SK-N-SH (cell line): ENCODE measurements around the gene MOK. TPM values are rescaled to one million over a fixed set of nuclear protein-coding genes. Genes with fewer than 3 reads are reported as not detected.

ENCODE experiments used
- CTCF ChIA-PET: fragments of 300-600, 350-600 bp; formaldehyde crosslinking; extraction: SDS; loops from one replicate; lab custom pipeline; 2021; lab: Yijun Ruan, JAX
- POLR2A ChIA-PET: fragments of 350-600 bp; sonication (Branson Sonifier 250); formaldehyde crosslinking; extraction: SDS; loops from one replicate; lab custom pipeline; 2020; ENCODE audit warnings: antibody characterized with exemption, inconsistent platforms; lab: Yijun Ruan, JAX
- DNase-seq: peaks from one replicate; pipeline ENCODE4 v3.0.0; 2012
- H2AFZ ChIP-seq: fragments of 200-600 bp; sonication (generic); 2 replicates; pipeline ENCODE4 v1.8.1; 2016; ENCODE audit warnings: antibody characterized with exemption, mild to moderate bottlenecking, low read depth
- H3F3A ChIP-seq: fragments of 200-600 bp; sonication (generic); replicated peaks from 2 replicates; pipeline ENCODE3; 2016; ENCODE audit warnings: antibody characterized with exemption, mild to moderate bottlenecking; ENCODE audit not compliant: insufficient read depth
- H3K27ac ChIP-seq, 2 experiments: fragments of 200-500 bp in 1 of 2; fragments of 200-600 bp in 1 of 2; sonication (Bioruptor generic) in 1 of 2; sonication (generic), shearing (Covaris generic) in 1 of 2; 2 replicates each; pipeline versions ENCODE4 v1.5.1 to v1.6.1; 2014 to 2016; ENCODE audit warnings: low read depth in 2 of 2, inconsistent platforms in 1 of 2, low read length in 1 of 2, mild to moderate bottlenecking in 1 of 2, mixed read lengths in 1 of 2
- H3K27me3 ChIP-seq: fragments of 200-600 bp; sonication (generic), shearing (Covaris generic); 2 replicates; pipeline ENCODE4 v1.6.1; 2016; ENCODE audit warnings: mixed run types; ENCODE audit not compliant: insufficient read depth
- H3K36me3 ChIP-seq, 2 experiments: fragments of 200-500 bp in 1 of 2; fragments of 200-600 bp in 1 of 2; sonication (Bioruptor generic) in 1 of 2; sonication (generic) in 1 of 2; replicated peaks in 1 of 2; 2 replicates each; pipeline versions ENCODE3 to v1.5.1; 2014 to 2016; ENCODE audit warnings: low read length in 1 of 2, mild to moderate bottlenecking in 1 of 2; ENCODE audit not compliant: insufficient read depth in 2 of 2, control insufficient read depth in 1 of 2
- H3K4me1 ChIP-seq, 2 experiments: fragments of 200-500 bp in 1 of 2; fragments of 200-600 bp in 1 of 2; sonication (Bioruptor generic) in 1 of 2; sonication (generic), shearing (Covaris generic) in 1 of 2; 2 replicates each; pipeline versions ENCODE4 v1.5.1 to v1.6.1; 2014 to 2016; ENCODE audit warnings: low read depth in 1 of 2, low read length in 1 of 2, mixed run types in 1 of 2; ENCODE audit not compliant: insufficient read depth in 2 of 2, control insufficient read depth in 1 of 2
- H3K4me2 ChIP-seq: fragments of 200-600 bp; sonication (generic), shearing (Covaris generic); 2 replicates; pipeline ENCODE4 v1.6.1; 2017; ENCODE audit warnings: mixed run types
- H3K4me3 ChIP-seq, 2 experiments: fragments of 200-500 bp in 1 of 2; fragments of 200-600 bp in 1 of 2; sonication (Bioruptor generic) in 1 of 2; sonication (generic), shearing (Covaris generic) in 1 of 2; 2 replicates each; pipeline versions ENCODE4 v1.5.1 to v1.8.1; 2014 to 2016; ENCODE audit warnings: low read depth in 2 of 2, inconsistent platforms in 1 of 2, low read length in 1 of 2, mild to moderate bottlenecking in 1 of 2, mixed read lengths in 1 of 2, moderate library complexity in 1 of 2
- H3K79me2 ChIP-seq: fragments of 200-600 bp; sonication (generic); 2 replicates; pipeline ENCODE4 v1.8.1; 2017; ENCODE audit warnings: mild to moderate bottlenecking; ENCODE audit not compliant: insufficient read depth
- H3K9ac ChIP-seq: fragments of 200-600 bp; sonication (generic); 2 replicates; pipeline ENCODE4 v1.6.1; 2017; ENCODE audit warnings: mixed run types
- H3K9me2 ChIP-seq: fragments of 200-600 bp; sonication (generic); 2 replicates; pipeline ENCODE4 v1.6.1; 2017; ENCODE audit warnings: mixed run types
- H3K9me3 ChIP-seq: fragments of 200-600 bp; sonication (generic); 2 replicates; pipeline ENCODE4 v1.6.1; 2017; ENCODE audit warnings: mixed run types, mild to moderate bottlenecking, moderate library complexity
- H4K20me1 ChIP-seq: fragments of 200-600 bp; sonication (generic); 2 replicates; pipeline ENCODE4 v1.6.1; 2017; ENCODE audit warnings: mild to moderate bottlenecking, mixed run types; ENCODE audit not compliant: insufficient read depth
- CHD2 ChIP-seq: fragments of 150-350 bp; IDR thresholded peaks from 2 replicates; pipeline ENCODE4 v1.6.1; 2018; ENCODE audit warnings: low read length; ENCODE audit not compliant: partially characterized antibody
- ELF1 ChIP-seq: IDR thresholded peaks from 2 replicates; pipeline ENCODE4 v1.4.0; 2012
- EP300 ChIP-seq, 2 experiments: IDR thresholded peaks; 2 replicates each; pipeline versions ENCODE4 v1.4.0 to v1.6.1; 2012; ENCODE audit warnings: borderline replicate concordance in 1 of 2, low read depth in 1 of 2, low read length in 1 of 2
- EZH2phosphoT487 ChIP-seq: fragments of 200-600 bp; sonication (generic); IDR thresholded peaks from 2 replicates; pipeline ENCODE4 v1.6.1; 2017; ENCODE audit warnings: low read depth, mixed run types, mild to moderate bottlenecking, antibody characterized with exemption, moderate library complexity, borderline replicate concordance
- FOXM1 ChIP-seq: IDR thresholded peaks from 2 replicates; pipeline ENCODE4 v1.4.0; 2012; ENCODE audit warnings: low read depth, mild to moderate bottlenecking
- JUND ChIP-seq: IDR thresholded peaks from 2 replicates; pipeline ENCODE4 v1.4.0; 2012
- NFIC ChIP-seq: IDR thresholded peaks from 2 replicates; pipeline ENCODE4 v1.4.0; 2012; ENCODE audit warnings: borderline replicate concordance
- POLR2AphosphoS5 ChIP-seq: IDR thresholded peaks from 2 replicates; pipeline ENCODE4 v1.6.1; 2012; ENCODE audit warnings: low read depth, low read length
- RXRA ChIP-seq: IDR thresholded peaks from 2 replicates; pipeline ENCODE4 v1.4.0; 2012; ENCODE audit warnings: low read depth, mild to moderate bottlenecking, borderline replicate concordance
- TEAD4 ChIP-seq: IDR thresholded peaks from 2 replicates; pipeline ENCODE4 v1.4.0; 2012; ENCODE audit warnings: mild to moderate bottlenecking, borderline replicate concordance; ENCODE audit not compliant: insufficient read depth
- YY1 ChIP-seq: IDR thresholded peaks from 2 replicates; pipeline ENCODE4 v1.4.0; 2012; ENCODE audit warnings: low read depth, mild to moderate bottlenecking
- WGBS: methylation state at CpG from one replicate; pipeline ENCODE4 v1.1.6; 2017; ENCODE audit warnings: low lambda C conversion rate; 5-methylcytosine and 5-hydroxymethylcytosine counted together
- polyA plus RNA-seq, 3 experiments: library from polyadenylated mRNA; depleted of rRNA; stranded (reverse); fragments of >200 nt; gene quantifications; 2 replicates each; pipeline ENCODE4 v1.2.3, GENCODE V29; 2012
- TF ChIP-seq, protein P1 (sequence below): fragments of 150-350 bp; IDR thresholded peaks from 2 replicates; pipeline ENCODE4 v1.6.1; 2016; ENCODE audit warnings: mild to moderate bottlenecking, low read depth, low read length
- TF ChIP-seq, protein P2 (sequence below): IDR thresholded peaks from 2 replicates; pipeline ENCODE4 v1.4.0; 2012; ENCODE audit warnings: low read depth
- TF ChIP-seq, protein P3 (sequence below): fragments of 200-600 bp; sonication (generic); IDR thresholded peaks from 2 replicates; pipeline ENCODE4 v1.6.1; 2017; ENCODE audit warnings: antibody characterized with exemption, mild to moderate bottlenecking, moderate library complexity
- TF ChIP-seq, protein P4 (sequence below): IDR thresholded peaks from 2 replicates; pipeline ENCODE4; 2012
- TF ChIP-seq, protein P5 (sequence below): IDR thresholded peaks from 2 replicates; pipeline ENCODE4 v1.4.0; 2012; ENCODE audit warnings: low read depth, borderline replicate concordance
- TF ChIP-seq, protein P6 (sequence below): IDR thresholded peaks from 2 replicates; pipeline ENCODE4 v1.4.0; 2012; ENCODE audit warnings: low read depth, borderline replicate concordance

The MOK gene
- polyA plus RNA-seq, 1 of the 3 experiments (the other 2 are of a cell fraction), result 13.3 TPM

DNA sequence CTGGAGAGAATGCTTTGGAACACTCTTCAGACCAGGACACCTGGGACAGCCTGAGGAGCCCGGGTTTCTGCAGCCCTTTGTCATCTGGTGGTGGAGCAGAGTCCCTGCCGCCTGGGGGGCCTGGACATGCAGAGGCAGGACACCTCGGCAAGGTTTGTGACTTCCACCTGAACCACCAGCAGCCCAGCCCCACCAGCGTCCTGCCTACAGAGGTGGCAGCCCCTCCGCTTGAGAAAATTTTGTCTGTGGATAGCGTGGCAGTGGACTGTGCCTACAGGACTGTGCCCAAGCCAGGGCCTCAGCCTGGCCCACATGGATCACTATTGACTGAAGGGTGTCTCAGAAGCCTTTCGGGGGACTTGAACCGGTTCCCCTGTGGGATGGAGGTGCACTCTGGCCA lies 36.6 kb upstream of the MOK start:
- Histone ChIP-seq H3K27ac (no peak overlapping the region), H3K9me3 (no peaks in the 10 kb centered on the region), H3K9ac (no peak overlapping the region), H3K79me2 (no peaks in the 10 kb centered on the region), H3K4me1 (no peaks in the 10 kb centered on the region), H3K9me2 (no peaks in the 10 kb centered on the region), H3K4me3 (no peak overlapping the region)
- POLR2A ChIA-PET, result no interaction called here
- 99% methylated on average over 6 of the region's 8 CpGs for WGBS
- TF ChIP-seq ELF1, result no peak
- TF ChIP-seq JUND, result no peak
- TF ChIP-seq, protein P1, sequence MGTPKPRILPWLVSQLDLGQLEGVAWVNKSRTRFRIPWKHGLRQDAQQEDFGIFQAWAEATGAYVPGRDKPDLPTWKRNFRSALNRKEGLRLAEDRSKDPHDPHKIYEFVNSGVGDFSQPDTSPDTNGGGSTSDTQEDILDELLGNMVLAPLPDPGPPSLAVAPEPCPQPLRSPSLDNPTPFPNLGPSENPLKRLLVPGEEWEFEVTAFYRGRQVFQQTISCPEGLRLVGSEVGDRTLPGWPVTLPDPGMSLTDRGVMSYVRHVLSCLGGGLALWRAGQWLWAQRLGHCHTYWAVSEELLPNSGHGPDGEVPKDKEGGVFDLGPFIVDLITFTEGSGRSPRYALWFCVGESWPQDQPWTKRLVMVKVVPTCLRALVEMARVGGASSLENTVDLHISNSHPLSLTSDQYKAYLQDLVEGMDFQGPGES, result no peak
- TF ChIP-seq, protein P2, sequence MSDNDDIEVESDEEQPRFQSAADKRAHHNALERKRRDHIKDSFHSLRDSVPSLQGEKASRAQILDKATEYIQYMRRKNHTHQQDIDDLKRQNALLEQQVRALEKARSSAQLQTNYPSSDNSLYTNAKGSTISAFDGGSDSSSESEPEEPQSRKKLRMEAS, result no peak
- no peak for TF ChIP-seq POLR2AphosphoS5
- no peak for TF ChIP-seq TEAD4
- TF ChIP-seq, protein P3, sequence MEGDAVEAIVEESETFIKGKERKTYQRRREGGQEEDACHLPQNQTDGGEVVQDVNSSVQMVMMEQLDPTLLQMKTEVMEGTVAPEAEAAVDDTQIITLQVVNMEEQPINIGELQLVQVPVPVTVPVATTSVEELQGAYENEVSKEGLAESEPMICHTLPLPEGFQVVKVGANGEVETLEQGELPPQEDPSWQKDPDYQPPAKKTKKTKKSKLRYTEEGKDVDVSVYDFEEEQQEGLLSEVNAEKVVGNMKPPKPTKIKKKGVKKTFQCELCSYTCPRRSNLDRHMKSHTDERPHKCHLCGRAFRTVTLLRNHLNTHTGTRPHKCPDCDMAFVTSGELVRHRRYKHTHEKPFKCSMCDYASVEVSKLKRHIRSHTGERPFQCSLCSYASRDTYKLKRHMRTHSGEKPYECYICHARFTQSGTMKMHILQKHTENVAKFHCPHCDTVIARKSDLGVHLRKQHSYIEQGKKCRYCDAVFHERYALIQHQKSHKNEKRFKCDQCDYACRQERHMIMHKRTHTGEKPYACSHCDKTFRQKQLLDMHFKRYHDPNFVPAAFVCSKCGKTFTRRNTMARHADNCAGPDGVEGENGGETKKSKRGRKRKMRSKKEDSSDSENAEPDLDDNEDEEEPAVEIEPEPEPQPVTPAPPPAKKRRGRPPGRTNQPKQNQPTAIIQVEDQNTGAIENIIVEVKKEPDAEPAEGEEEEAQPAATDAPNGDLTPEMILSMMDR, result no peak
- no peak for TF ChIP-seq EZH2phosphoT487
- no peak for TF ChIP-seq EP300 (IDR thresholded peaks at IDR 0.05; ENCODE audit: borderline replicate concordance in 1 of 2, low read depth in 1 of 2, low read length in 1 of 2)
- TF ChIP-seq, protein P4, sequence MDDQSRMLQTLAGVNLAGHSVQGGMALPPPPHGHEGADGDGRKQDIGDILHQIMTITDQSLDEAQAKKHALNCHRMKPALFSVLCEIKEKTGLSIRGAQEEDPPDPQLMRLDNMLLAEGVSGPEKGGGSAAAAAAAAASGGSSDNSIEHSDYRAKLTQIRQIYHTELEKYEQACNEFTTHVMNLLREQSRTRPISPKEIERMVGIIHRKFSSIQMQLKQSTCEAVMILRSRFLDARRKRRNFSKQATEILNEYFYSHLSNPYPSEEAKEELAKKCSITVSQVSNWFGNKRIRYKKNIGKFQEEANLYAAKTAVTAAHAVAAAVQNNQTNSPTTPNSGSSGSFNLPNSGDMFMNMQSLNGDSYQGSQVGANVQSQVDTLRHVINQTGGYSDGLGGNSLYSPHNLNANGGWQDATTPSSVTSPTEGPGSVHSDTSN, result no peak
- no peak for TF ChIP-seq NFIC
- TF ChIP-seq YY1, result no peak
- TF ChIP-seq RXRA, result no peak
- no peak for TF ChIP-seq FOXM1
- TF ChIP-seq, protein P5, sequence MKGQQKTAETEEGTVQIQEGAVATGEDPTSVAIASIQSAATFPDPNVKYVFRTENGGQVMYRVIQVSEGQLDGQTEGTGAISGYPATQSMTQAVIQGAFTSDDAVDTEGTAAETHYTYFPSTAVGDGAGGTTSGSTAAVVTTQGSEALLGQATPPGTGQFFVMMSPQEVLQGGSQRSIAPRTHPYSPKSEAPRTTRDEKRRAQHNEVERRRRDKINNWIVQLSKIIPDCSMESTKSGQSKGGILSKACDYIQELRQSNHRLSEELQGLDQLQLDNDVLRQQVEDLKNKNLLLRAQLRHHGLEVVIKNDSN, result no peak
- TF ChIP-seq CHD2, result no peak
- TF ChIP-seq, protein P6, sequence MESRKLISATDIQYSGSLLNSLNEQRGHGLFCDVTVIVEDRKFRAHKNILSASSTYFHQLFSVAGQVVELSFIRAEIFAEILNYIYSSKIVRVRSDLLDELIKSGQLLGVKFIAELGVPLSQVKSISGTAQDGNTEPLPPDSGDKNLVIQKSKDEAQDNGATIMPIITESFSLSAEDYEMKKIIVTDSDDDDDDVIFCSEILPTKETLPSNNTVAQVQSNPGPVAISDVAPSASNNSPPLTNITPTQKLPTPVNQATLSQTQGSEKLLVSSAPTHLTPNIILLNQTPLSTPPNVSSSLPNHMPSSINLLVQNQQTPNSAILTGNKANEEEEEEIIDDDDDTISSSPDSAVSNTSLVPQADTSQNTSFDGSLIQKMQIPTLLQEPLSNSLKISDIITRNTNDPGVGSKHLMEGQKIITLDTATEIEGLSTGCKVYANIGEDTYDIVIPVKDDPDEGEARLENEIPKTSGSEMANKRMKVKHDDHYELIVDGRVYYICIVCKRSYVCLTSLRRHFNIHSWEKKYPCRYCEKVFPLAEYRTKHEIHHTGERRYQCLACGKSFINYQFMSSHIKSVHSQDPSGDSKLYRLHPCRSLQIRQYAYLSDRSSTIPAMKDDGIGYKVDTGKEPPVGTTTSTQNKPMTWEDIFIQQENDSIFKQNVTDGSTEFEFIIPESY, result no peak
- TF ChIP-seq, all 33 proteins: peak for 0
- Histone ChIP-seq H3K36me3 (peaks cover 18 to 27% of the 10 kb centered on the region in 2 experiments), H3K4me2 (no peak overlapping the region), H2AFZ (no peak overlapping the region), H3K27me3 (no peaks in the 10 kb centered on the region), H3F3A (peaks cover 3% of the 10 kb centered on the region), H4K20me1 (no peaks in the 10 kb centered on the region)
- CTCF ChIA-PET, result interaction anchor here (1.4 kb wide), 1 partner anchor 16 kb away, joined by 3 read pairs; no protein-coding TSS in a partner anchor
- DNase-seq, result no peak
